ENCODE data around the gene PKN1. TPM values are rescaled to one million over a fixed set of nuclear protein-coding genes. Genes with fewer than 3 reads are reported as not detected.
A peak's percentile ranks its signal among the peaks of the same experiment; 100 is the strongest.

Gene PKN1
- total and polyA plus RNA-seq, 2 of the 13 experiments (the other 11 are each of a cell fraction or from before 2014, with no cell fraction given), result 45.7 to 54.5 TPM

GRCh38 chr19:14519860-14520407 lies 86.8 kb downstream of the PKN1 start (continued):
- TF ChIP-seq SRSF9 (IDR thresholded peaks at IDR 0.05; ENCODE audit: borderline replicate concordance, insufficient read depth, low read depth, low read length, poor library complexity, severe bottlenecking), result no peak
- TF ChIP-seq SOX13 (IDR thresholded peaks at IDR 0.05), result peak; percentile 55
- TF ChIP-seq SOX13 (CRISPR knock-in tag; conservative IDR thresholded peaks at IDR 0.05 in 1 of 2, IDR thresholded peaks at IDR 0.05 in 1 of 2), result peak in 1 of 2 experiments; percentile 91; a peak in 2 of 4 replicates
- TF ChIP-seq HDAC1 (CRISPR knock-in tag; IDR thresholded peaks at IDR 0.05), result peak; percentile 88
- no peak for TF ChIP-seq MATR3 (CRISPR knock-in tag; IDR thresholded peaks at IDR 0.05)
- TF ChIP-seq CREM (IDR thresholded peaks at IDR 0.05), result peak; percentile 67; the same call in 1 of the 2 replicates
- no peak for TF ChIP-seq CREM (CRISPR knock-in tag; IDR thresholded peaks at IDR 0.05)
- TF ChIP-seq ZNF639 (CRISPR knock-in tag; conservative IDR thresholded peaks at IDR 0.05), result no peak; the same call in 1 of the 2 replicates
- TF ChIP-seq THAP8 (CRISPR knock-in tag; IDR thresholded peaks at IDR 0.05; ENCODE audit: borderline replicate concordance), result no peak
- TF ChIP-seq ZNF790 (CRISPR knock-in tag; IDR thresholded peaks at IDR 0.05; ENCODE audit: borderline replicate concordance), result no peak
- no peak for TF ChIP-seq MTERF4 (CRISPR knock-in tag; IDR thresholded peaks at IDR 0.05)
- no peak for TF ChIP-seq DBP (CRISPR knock-in tag; IDR thresholded peaks at IDR 0.05; ENCODE audit: not compliant biosample characterization)
- no peak for TF ChIP-seq SRY (CRISPR knock-in tag; IDR thresholded peaks at IDR 0.05)
- TF ChIP-seq RFX3 (CRISPR knock-in tag; IDR thresholded peaks at IDR 0.05), result no peak
- peak; percentile 79 for TF ChIP-seq KAT8 (CRISPR knock-in tag; IDR thresholded peaks at IDR 0.05)
- peak; percentile 53 to 85 for TF ChIP-seq POLR2A (IDR thresholded peaks at IDR 0.05; ENCODE audit: insufficient read depth in 1 of 2, low read depth in 2 of 2, low read length in 2 of 2)
- TF ChIP-seq NFATC3 (CRISPR knock-in tag; IDR thresholded peaks at IDR 0.05), result 0 out of 2 replicates have a peak, but pooled peaks have one; percentile 40
- no peak; a peak in 1 of 4 replicates for TF ChIP-seq MAFK (conservative IDR thresholded peaks at IDR 0.05 in 1 of 2, IDR thresholded peaks at IDR 0.05 in 1 of 2; ENCODE audit: low read length in 2 of 2)
- peak; percentile 67; the same call in 1 of the 2 replicates for TF ChIP-seq KMT2A (CRISPR knock-in tag; IDR thresholded peaks at IDR 0.05)
- no peak for TF ChIP-seq ZNF260 (CRISPR knock-in tag; IDR thresholded peaks at IDR 0.05; ENCODE audit: borderline replicate concordance, low read depth)
- peak; percentile 92; the same call in 1 of the 2 replicates for TF ChIP-seq ZBTB10 (CRISPR knock-in tag; IDR thresholded peaks at IDR 0.05; ENCODE audit: borderline replicate concordance)
- TF ChIP-seq PITX1 (CRISPR knock-in tag; IDR thresholded peaks at IDR 0.05), result peak; percentile 39; the same call in 1 of the 2 replicates
- TF ChIP-seq ELF1 (CRISPR knock-in tag; IDR thresholded peaks at IDR 0.05), result peak; percentile 73
- TF ChIP-seq ZNF850 (CRISPR knock-in tag; conservative IDR thresholded peaks at IDR 0.05), result no peak
- no peak for TF ChIP-seq ZFP1 (CRISPR knock-in tag; IDR thresholded peaks at IDR 0.05)

Data from HepG2 (cell line).